Activated CD4-positive, CD25-positive, alpha-beta regulatory T cell treated with anti-CD3 and anti-CD28 coated beads, Interleukin-2, amount 50 U/mL, for 24 hours (primary cell): Measurements from ENCODE around the gene SEPTIN7.
A peak's percentile ranks its signal among the peaks of the same experiment; 100 is the strongest.
"Not testable (repeated sequence)": the region's sequence is repeated elsewhere in the genome, so short reads cannot be mapped to it uniquely, and the experiment has no call there.

Experiments
- ATAC-seq, 2 donors: fragments of 150-1000 bp; cut with Tn5 transposase; one replicate each; pipeline ENCODE4 v1.10.0; 2021; ENCODE audit warnings: mild to moderate bottlenecking in 1 of 2, moderate library complexity in 1 of 2

The SEPTIN7 gene

GRCh38 chr7:35800718-35801391 lies at the start of gene SEPTIN7:
SEPTIN7 (plus strand) TSS chr7:35801057; CDS start chr7:35801210, 153 bp downstream.
- peak; percentile 90 to 93 for ATAC-seq

GRCh38 chr7:35752742-35753141 lies 48.1 kb upstream of the SEPTIN7 start:
- ATAC-seq = no peak

GRCh38 chr7:35753761-35754603 lies 46.9 kb upstream of the SEPTIN7 start:
- ATAC-seq = no peak

GRCh38 chr7:35754741-35755140 lies 46.1 kb upstream of the SEPTIN7 start:
- no peak for ATAC-seq

GRCh38 chr7:35755711-35756110 lies 45.1 kb upstream of the SEPTIN7 start:
- no peak for ATAC-seq

- ATAC-seq = not testable (repeated sequence)
Measured at GRCh38 chr7:35756453-35756852, 44.4 kb upstream of the SEPTIN7 start.

- ATAC-seq = no peak
Measured at GRCh38 chr7:35757574-35757973, 43.3 kb upstream of the SEPTIN7 start.

- no peak for ATAC-seq
Measured at GRCh38 chr7:35758421-35758820, 42.4 kb upstream of the SEPTIN7 start.

- no peak for ATAC-seq
Measured at GRCh38 chr7:35760143-35760745, 40.6 kb upstream of the SEPTIN7 start.

- no peak for ATAC-seq
Measured at GRCh38 chr7:35761871-35762677, 38.8 kb upstream of the SEPTIN7 start.

GRCh38 chr7:35762781-35763180 lies 38.1 kb upstream of the SEPTIN7 start:
- ATAC-seq = no peak

- ATAC-seq = no peak
Measured at GRCh38 chr7:35768346-35768745, 32.5 kb upstream of the SEPTIN7 start.

- no peak for ATAC-seq
Measured at GRCh38 chr7:35771776-35772175, 29.1 kb upstream of the SEPTIN7 start.

- ATAC-seq = no peak
Measured at GRCh38 chr7:35773994-35774393, 26.9 kb upstream of the SEPTIN7 start.

- ATAC-seq = no peak
Measured at GRCh38 chr7:35776686-35777085, 24.2 kb upstream of the SEPTIN7 start.

- ATAC-seq = no peak
Measured at GRCh38 chr7:35777121-35777520, 23.7 kb upstream of the SEPTIN7 start.

GRCh38 chr7:35780070-35780469 lies 20.8 kb upstream of the SEPTIN7 start:
- ATAC-seq = no peak

- no peak for ATAC-seq
Measured at GRCh38 chr7:35781200-35781701, 19.6 kb upstream of the SEPTIN7 start.

GRCh38 chr7:35781767-35782515 lies 18.9 kb upstream of the SEPTIN7 start:
- ATAC-seq = no peak

GRCh38 chr7:35784332-35784731 lies 16.5 kb upstream of the SEPTIN7 start:
- ATAC-seq = no peak

- no peak for ATAC-seq
Measured at GRCh38 chr7:35785250-35785649, 15.6 kb upstream of the SEPTIN7 start.

- no peak for ATAC-seq
Measured at GRCh38 chr7:35787925-35788324, 12.9 kb upstream of the SEPTIN7 start.
